Left renal pelvis (tissue), 4 donors: Measurements from ENCODE around the gene LMAN1. TPM values are rescaled to one million over a fixed set of nuclear protein-coding genes. Genes with fewer than 3 reads are reported as not detected.

Experiments used
- DNase-seq, 4 donors: peaks; one replicate each; pipeline ENCODE4 v3.0.0-alpha.2; 2013; ENCODE audit warnings: low read depth in 4 of 4, low spot score in 3 of 4
- polyA plus RNA-seq, 4 donors: library from polyadenylated mRNA; unstranded; fragments of 120-200 nt; gene quantifications; one replicate each; pipeline ENCODE4 v1.2.1, GENCODE V29; 2013; ENCODE audit not compliant: insufficient read length in 4 of 4

The LMAN1 gene
- polyA plus RNA-seq, 4 donors = 112 to 143 (median 119) TPM

GRCh38 chr18:59374128-59374527 is 15.1 kb upstream of the LMAN1 start:
- no peak for DNase-seq

GRCh38 chr18:59372975-59373374 is 13.9 kb upstream of the LMAN1 start:
- no peak for DNase-seq

- DNase-seq = no peak
Measured at GRCh38 chr18:59360381-59360780, 1.3 kb upstream of the LMAN1 start.

GRCh38 chr18:59359576-59359952 is 499 bp upstream of the LMAN1 start:
- no peak for DNase-seq

- peak in 2 of 4 donors; percentile 36 to 49 for DNase-seq
Measured at GRCh38 chr18:59358414-59358711, 702 bp downstream of the LMAN1 start.

GRCh38 chr18:59357928-59358327 is 1.1 kb downstream of the LMAN1 start:
- peak in 1 of 4 donors; percentile 12 for DNase-seq

GRCh38 chr18:59354731-59355130 is 4.3 kb downstream of the LMAN1 start:
- no peak for DNase-seq

GRCh38 chr18:59353079-59353680 is 5.9 kb downstream of the LMAN1 start:
- DNase-seq = no peak

GRCh38 chr18:59352250-59352855 is 6.7 kb downstream of the LMAN1 start:
- DNase-seq = no peak

- DNase-seq = no peak
Measured at GRCh38 chr18:59345556-59345955, 13.5 kb downstream of the LMAN1 start.

GRCh38 chr18:59344996-59345395 is 14.1 kb downstream of the LMAN1 start:
- no peak for DNase-seq

- no peak for DNase-seq
Measured at GRCh38 chr18:59343926-59344325, 15.1 kb downstream of the LMAN1 start.

- DNase-seq = no peak
Measured at GRCh38 chr18:59340817-59341216, 18.2 kb downstream of the LMAN1 start.

GRCh38 chr18:59340312-59340711 is 18.8 kb downstream of the LMAN1 start:
- DNase-seq = no peak

GRCh38 chr18:59332986-59333385 is 26.1 kb downstream of the LMAN1 start:
- DNase-seq = no peak

GRCh38 chr18:59328683-59329082 is 30.4 kb downstream of the LMAN1 start:
- DNase-seq = no peak

GRCh38 chr18:59325965-59326364 is 33.1 kb downstream of the LMAN1 start:
- no peak for DNase-seq

- no peak for DNase-seq
Measured at GRCh38 chr18:59324623-59324971, 34.5 kb downstream of the LMAN1 start.

- no peak for DNase-seq
Measured at GRCh38 chr18:59323931-59324622, 35.0 kb downstream of the LMAN1 start.

GRCh38 chr18:59318460-59319050 is 40.5 kb downstream of the LMAN1 start, which contains the start of gene CPLX4:
CPLX4 (minus strand) TSS chr18:59318649; CDS start chr18:59318462, 187 bp downstream.
- no peak for DNase-seq

GRCh38 chr18:59311631-59312030 is 47.4 kb downstream of the LMAN1 start:
- no peak for DNase-seq

GRCh38 chr18:59308938-59309260 is 50.2 kb downstream of the LMAN1 start:
- DNase-seq = no peak
